GM19463 (cell line): Measurements from ENCODE around the gene FARP2.
"Not testable (repeated sequence)": the region's sequence is repeated elsewhere in the genome, so short reads cannot be mapped to it uniquely, and the experiment has no call there.

Experiments used
- ATAC-seq: cut with Tn5 transposase; IDR thresholded peaks from one replicate; pipeline ENCODE4 v1.9.1; 2021; ENCODE audit warnings: mild to moderate bottlenecking, moderate library complexity; ENCODE audit not compliant: unreplicated experiment

The FARP2 gene

DNA sequence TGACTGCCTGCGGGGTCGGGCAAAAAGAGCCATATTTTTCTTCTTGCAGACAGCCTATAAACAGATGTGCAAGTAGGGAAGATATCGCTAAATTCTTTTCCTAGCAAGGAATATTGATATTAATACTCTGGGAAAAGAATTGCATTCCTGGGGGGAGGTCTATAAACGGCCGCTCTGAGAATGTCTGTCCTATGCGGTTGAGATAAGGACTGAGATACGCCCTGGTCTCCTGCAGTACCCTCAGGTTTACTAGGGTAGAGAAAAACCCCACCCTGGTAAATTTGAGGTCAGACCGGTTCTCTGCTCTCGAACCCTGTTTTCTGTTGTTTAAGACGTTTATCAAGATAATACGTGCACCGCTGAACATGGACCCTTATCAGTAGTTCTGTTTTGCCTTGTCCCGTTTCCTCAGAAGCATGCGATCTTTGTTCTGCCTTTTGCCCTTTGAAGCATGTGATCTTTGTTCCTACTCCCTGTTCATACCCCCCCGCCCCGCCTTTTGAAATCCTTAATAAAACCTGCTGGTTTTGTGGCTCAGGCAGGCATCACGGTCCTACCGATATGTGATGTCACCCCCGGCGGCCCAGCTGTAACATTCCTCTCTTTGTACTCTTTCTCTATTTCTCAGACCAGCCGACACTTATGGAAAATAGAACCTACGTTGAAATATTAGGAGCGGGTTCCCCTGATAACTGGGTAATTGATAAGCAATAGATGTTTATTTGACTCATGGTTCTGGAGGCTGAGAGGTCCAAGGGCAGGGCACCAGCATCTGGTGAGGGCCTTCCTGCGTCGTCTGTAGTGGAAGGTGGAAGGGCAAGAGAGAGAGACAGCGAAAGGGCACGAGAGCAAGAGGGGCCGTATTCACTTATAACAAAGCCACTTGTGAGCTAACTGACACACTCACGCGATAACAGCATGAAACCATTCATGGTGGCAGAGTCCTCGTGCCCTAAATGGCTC lies 170.0 kb downstream of the FARP2 start:
- not testable (repeated sequence) for ATAC-seq

DNA sequence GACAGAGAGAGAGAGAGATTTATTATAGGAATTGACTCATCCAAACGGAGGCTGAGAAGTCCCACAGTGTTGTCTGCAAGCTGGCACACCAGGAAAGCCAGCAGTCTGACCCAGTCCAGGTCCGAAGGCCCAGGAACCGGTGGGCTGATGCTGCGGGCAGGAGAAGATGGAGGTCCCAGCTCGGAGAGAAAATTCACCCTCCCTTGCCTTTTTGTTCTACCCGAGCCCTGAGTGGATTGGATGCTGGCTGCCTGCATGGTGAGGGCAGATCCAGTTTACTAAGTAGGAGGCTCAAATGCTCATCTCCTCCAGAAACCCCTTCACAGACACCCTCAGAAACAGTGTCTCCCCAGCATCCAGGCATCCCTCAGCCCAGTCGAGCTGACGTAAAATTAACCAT lies 174.5 kb downstream of the FARP2 start:
- ATAC-seq = no peak

DNA sequence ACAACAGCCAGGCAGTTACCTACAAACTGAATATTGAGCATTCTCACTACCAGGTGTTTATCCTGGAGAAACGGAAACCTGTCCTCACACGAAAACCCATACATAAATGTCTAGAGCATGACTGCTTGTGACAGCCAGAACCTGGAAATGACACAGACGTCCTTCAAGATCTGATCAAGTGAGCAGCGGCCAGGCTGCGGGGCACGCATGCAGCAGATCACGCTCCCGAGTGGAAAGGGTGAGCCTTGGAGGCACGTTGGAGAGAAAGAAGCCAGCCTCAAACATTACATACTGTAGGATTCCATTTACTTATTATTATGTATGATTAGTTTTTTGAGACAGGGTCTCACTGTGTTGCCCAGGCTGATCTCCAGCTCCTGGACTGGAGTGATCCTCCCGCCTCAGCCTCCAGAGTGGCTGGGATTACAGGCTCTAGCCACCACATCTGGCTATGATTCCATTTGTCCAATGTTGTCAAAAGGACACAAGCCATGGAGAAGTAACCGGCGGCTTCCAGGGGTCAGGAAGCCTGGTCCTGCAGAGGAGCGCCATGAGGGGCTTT lies 175.2 kb downstream of the FARP2 start:
- no peak for ATAC-seq

DNA sequence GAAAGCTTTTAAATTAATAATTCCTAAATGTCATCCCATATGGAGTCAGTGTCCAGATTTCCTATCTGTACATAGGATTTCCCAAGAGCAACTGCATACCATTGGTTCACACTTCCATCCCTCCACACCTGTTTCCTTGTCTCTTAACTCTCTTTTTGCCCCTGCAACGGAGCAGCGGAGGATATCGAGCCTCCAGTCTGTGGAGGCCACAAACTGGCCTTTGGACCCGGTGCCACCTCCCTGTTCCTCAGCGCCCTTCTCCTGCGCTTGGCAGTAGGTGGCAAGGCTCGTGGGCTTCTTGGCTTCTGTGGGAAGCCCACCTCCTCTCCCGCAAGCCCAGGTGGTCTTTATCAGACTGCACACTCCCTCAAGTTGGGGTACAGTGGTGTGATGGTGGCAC lies 176.1 kb downstream of the FARP2 start:
- no peak for ATAC-seq

DNA sequence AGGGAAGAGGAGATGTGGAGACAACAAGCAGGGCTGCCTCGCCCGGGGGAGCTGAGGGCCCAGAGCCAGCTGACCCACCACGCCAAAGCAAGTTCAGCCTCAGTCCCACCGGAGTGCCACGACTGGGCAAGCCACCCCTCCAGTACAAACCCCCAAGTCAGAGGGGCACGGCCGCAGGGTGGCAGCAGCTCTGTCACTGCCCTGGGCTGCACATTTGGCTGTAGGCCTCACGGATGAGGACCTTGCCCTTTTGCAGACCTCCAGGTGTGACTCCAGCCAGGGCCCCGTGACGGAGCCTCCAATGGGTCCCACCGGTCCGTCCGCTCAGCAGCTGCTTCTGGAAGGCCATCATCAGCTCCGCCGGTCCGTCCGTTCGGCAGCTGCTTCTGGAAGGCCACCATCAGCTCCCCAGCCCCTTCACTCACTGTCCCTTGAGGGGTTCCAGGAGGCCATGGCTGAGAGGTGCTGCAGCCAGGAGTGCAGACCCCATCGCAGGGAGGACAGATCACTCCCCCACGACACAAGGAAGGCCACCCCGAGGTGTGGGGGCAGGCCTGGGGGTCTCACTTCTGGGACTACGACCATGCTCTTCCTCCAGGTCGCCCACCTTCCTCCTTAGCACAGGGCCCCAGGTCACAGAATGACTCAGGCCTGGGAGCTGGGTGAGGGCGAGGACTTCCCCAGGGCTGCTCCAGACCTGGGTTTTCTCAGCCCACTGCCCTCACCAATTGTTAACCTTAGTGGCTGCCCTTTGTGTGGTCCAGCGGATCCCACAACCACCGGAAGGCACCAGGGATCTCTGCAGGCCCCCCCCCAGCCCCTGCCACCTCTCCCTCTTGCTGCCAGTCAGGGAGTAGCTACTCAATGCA lies 176.9 kb downstream of the FARP2 start:
- no peak for ATAC-seq

DNA sequence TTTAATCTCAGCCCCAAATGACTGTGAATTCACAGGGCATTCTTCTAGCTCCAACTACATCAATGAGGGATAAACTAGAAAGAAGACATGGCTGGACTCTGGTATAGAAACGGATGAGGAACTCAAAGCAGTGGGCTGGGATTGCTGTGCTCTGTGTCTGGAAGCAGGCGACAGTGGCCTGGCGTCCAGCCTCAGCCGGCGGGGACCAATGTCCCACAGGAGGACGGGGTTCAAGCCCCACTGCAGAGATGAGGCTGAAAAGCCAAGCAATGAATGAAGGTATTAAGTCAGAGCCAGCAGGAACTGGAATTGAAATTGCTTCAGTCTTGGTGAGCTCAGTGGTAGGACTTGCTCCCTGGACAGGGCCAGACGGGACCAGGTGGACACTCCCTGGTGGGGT lies 178.2 kb downstream of the FARP2 start:
- no peak for ATAC-seq

DNA sequence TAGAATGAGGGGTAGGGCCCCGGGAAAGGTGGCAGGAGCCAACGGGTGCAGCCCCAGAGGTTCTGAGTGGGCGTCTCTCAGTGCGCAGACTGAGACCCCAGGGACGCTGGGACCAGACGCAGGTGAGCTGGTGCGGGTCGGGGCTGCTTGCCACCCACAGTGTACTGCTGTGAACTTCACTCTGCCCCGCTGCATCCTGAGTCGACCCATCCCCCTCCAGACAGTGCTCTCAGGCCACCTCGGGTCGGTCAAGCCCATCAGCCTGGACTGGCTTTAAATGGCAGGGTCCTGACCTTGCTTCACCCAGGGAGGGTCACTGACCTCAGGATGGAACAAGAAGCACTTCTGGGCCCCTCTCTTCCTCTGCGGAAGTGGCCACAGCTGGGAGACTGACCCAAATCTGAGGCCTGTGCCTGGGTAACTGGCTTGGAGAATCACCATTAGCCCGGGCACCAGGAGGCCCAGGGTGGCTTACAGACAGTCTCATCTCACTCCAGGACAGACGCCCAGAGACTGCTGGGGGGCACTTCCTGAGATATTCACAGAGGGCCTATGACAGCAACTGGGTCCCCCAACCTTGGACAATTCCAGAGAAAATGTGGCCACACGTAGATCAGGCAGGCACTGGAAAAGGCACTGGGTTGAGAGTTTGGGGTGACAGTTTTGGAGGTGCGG lies 178.8 kb downstream of the FARP2 start:
- no peak for ATAC-seq

DNA sequence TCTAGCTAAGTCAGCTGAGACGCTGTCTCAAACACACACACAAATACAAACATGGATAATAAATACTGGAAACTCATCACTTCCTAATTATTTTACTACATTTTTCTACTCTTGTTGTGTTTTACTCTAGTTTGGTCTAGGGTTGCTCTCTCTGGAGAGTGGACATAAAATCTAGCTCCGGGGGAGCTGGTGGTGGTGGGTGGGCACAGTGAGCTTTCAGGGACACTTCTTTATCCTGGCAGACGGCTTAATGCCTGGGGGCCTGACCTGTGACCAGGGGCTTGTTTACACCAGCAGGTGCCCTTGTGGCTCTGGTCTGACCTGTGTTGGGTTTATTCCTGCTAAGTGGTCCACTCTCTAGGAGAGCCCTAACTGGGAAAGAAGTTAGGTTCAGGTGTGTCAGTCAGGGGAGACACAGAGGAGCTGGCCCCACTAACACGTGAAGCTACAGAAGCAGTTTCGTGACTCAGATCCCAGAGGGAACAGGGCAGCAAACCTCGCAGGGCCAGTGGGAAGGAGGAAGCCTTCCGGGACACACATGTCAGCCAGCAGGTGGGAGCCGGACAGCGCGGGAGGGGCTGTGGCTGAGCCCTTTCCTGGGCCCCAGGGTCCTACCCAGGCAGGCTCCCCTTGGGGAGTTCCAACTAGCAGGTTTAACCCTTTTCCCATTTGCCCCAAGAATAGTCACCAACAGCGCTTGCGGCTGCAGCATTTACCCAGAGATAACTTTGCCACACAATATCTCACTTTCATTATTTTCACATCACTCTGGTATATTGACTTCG lies 180.0 kb downstream of the FARP2 start:
- ATAC-seq = no peak

DNA sequence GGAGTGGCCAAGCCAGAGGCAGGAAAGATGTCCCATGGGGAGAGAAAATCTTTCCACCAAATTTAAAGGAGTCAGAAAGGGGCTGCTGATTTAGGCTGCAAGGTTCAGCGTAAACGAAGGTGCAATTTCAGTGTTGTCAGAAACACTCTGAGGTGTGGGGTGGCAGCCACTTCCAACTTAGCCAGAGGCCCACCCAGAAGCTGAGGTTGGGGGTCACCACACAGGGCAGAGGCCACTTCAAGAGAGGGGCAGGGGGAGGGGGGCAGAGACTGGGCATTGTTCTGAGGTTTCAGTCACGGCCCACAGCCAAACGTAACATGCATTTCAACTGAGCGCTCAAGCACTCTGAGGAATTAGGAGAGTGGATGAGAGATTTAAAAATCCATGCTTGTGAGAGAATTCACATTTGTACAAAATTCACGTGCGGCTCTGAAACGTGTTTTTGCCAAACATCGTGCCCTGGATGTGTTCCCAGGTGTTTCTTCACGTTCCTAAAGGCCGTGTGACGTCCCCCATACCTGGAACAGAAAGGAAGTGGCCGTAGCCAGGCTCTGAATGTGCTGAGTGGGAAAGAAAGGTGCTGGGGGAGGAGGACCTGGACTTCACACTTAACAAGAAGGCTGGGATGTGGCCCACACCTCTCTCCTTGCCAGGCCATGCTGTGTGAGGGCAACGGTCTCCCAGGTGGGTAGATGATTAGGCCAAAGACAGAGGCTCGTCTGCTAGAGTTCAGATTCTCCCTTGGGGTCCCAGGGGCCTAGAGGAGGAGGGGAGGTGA lies 182.9 kb downstream of the FARP2 start:
- no peak for ATAC-seq

DNA sequence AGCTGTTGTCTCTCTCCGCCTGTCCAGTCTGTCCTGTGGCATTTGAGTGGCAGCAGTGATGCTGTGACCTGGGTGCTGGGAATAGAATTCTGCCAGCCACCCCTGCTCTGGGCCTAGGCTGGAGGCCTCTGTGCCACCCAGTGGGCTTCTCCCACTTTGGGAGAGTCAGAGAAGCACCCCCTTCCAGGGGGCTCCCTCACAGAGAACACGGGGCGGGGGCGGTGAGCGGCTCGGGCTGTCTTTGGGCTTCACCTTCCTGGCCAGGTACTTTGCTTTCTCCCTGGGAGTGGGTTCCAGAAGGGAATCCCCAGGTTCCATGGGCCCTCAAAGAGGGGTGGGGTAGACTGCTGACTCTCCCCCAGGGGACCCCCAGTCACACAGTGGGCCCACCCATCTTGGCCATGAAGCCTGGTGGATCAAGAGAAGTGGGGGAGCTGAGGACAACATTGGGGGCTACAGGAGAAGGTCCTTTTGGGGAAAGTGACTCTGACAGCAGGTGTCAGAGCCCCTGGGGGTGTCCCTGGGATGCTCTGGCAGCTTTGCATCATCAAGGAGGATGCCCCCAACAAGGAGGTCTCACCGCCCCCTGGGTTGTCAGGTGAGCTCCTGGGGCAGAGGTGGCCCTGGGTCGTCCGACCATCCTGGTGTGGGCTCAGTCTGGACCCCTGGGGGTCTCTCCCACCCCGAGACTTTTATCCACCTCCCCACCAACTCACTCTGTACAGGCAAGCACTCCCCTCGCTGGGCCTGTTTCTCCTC lies 183.7 kb downstream of the FARP2 start:
- ATAC-seq = no peak

DNA sequence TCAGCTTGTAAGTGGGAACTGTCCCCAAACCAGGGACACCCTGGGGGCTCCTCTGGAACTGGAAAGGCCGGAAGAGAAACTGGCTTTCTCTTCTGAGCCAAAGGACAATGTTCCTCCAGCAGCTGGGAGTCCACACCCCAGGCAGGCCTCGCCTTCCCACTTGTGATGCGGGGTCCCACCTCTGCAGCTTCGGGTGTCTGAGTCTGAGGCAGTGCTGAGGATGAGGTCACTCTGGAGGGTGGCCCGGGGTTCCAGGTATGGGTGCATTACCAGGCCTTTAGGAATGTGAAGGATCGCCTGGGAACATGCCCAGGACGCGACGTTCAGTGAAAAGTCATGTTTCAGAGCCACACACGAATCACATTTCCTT lies 184.3 kb downstream of the FARP2 start:
- no peak for ATAC-seq

DNA sequence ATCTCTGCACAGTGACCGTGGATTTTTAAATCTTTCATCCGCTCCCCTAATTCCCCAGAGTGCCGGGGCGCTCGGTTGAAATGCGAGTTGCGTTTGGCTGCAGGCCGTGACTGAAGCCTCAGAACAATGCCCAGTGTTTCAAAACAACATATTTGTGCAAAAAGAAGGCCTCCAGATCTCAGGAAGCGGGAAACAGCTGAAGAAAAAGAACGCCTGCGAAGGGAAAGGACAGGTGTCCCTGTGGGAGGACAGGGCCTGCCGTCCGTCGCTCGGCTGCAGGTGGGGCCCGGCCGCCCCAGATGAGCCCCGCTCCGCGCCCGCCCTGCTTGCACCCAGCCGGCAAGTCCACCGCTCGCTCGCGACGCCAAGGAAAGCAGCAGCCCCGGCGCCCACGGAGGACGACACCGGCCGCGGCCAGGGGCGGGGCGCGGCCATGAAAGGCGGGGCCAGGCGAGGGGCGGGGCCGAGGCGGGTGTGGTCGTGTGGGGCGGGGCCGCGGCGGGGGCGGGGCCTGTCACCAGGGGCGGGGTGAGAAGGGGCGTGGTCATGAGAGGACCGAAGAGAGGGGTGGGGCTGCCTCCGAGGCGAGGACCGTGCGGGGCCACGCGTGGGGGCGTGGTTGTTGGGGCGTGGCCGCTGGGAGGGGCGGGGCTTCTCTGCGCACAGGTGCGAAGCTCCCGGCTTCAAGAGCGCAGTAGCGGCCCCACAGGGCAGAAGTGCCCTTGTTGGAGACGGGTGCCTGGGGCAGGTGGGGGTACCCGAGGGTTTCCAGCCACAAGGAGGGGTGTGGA lies 184.9 kb downstream of the FARP2 start:
- ATAC-seq = no peak

DNA sequence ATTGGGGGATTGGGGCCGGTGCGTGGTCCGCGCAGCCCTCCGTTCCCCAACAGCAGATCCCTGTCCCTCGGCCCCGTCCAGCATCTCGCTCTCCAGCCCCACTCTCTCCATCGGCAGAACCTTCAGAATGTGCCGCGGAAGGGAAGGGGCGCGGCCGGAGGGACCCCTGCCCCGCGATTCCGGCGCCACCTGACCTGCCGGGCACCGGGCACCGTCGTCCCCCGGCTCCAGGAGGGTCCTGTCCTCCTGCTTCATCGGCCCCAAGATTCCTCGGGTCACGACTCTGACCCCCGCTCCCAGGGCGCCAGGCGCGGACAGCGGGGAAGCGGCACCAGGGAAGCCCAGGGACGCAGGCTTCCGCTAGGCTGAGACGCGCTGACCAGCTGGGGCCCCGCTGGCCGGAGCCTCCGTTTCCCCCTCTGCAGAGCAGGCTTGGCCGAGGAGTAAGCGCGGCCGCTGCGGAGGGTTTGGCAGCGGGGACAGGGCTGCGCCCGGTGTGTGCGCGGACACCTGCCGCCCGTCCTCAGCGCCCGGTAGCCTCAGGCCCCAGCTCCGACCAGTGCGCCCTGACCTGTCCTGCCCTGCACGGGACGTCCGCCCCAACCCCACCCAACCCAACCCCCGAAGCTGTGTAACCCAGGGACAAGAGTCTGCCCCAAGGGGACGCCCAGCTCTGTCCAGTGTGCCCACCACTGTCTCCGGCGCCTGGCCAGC lies 185.6 kb downstream of the FARP2 start:
- ATAC-seq = no peak

DNA sequence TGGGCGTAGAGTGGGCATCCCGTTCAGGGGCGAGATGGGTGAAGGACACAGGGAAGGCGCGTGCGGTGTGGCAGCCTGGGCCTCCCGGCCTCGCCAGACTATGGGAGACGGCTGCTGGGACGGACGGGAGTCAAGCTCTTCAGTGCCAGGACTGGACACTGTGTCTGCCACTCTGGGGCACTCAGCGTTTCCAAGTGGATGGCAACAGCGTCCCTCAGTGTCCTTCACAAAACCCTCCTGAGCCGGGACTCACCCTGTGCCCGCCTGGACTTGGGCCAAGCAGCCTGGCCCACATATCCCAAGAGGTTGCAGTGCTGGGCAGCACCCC lies 186.2 kb downstream of the FARP2 start:
- no peak for ATAC-seq
